ENCODE data around the gene OSBPL5.

- TF ChIP-seq CTCF (IDR thresholded peaks at IDR 0.05): no peak
- TF ChIP-seq ZFX (IDR thresholded peaks at IDR 0.05; ENCODE audit: borderline replicate concordance): no peak
Measured at GRCh38 chr11:3091081-3091845, 73.8 kb downstream of the OSBPL5 start.
